22Rv1 (cell line): ENCODE results near the gene NENF.

Source experiments
- H3K27ac ChIP-seq: fragments of 450-650 bp; 2 replicates; pipeline ENCODE4 v1.5.1; 2017
- ZFX ChIP-seq: fragments of 450-650 bp; IDR thresholded peaks from 2 replicates; pipeline ENCODE4 v1.6.1; 2017; ENCODE audit warnings: antibody characterized with exemption, borderline replicate concordance
- TF ChIP-seq, protein P1 (sequence below): fragments of 450-650 bp; IDR thresholded peaks from 2 replicates; pipeline ENCODE4 v1.5.1; 2017; ENCODE audit warnings: mild to moderate bottlenecking

The NENF gene

DNA sequence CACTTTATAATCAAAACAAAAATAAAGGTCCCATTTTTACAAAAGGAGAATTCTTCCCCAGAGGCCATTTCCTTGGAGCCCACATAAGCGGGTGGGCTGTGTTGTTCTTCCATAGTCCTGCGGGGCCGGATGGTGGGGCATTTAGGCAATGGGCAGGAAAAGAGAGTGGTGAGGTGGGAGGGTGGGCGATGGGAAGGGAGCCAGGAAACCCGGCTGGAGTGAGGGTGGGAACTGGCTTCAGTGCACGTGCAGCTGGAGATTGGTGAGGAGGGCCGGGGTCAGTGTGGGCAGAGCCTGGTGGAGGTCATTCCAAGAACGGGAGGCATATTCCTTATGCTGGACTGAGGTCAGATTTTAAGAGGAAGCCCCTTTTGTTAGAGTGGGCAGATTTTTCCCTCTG lies 13.6 kb downstream of the NENF start:
- TF ChIP-seq, protein P1, sequence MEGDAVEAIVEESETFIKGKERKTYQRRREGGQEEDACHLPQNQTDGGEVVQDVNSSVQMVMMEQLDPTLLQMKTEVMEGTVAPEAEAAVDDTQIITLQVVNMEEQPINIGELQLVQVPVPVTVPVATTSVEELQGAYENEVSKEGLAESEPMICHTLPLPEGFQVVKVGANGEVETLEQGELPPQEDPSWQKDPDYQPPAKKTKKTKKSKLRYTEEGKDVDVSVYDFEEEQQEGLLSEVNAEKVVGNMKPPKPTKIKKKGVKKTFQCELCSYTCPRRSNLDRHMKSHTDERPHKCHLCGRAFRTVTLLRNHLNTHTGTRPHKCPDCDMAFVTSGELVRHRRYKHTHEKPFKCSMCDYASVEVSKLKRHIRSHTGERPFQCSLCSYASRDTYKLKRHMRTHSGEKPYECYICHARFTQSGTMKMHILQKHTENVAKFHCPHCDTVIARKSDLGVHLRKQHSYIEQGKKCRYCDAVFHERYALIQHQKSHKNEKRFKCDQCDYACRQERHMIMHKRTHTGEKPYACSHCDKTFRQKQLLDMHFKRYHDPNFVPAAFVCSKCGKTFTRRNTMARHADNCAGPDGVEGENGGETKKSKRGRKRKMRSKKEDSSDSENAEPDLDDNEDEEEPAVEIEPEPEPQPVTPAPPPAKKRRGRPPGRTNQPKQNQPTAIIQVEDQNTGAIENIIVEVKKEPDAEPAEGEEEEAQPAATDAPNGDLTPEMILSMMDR = no peak
- no peak for TF ChIP-seq ZFX
- H3K27ac ChIP-seq = no peak overlapping the region

DNA sequence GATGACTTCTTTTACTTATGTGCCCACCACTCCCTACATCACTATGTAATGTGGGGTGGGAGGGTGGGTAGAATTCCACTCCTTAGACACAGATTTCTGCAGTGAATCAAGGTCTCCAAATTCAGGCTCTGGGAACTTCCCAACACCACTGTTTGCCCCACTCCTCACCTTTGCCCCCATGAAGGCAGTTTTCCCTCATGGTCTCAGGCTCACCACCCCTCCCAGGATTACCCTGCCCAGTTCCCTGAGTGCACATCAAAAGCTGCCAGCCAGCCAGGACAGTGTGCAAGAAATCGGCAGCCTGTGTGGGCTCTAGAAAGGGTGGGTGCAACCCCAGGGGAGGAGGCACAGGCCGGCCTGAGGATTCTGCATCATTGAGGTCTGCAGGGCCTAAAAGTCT lies 14.8 kb downstream of the NENF start:
- H3K27ac ChIP-seq = no peak overlapping the region
- TF ChIP-seq ZFX = no peak
- TF ChIP-seq, protein P1 = no peak

DNA sequence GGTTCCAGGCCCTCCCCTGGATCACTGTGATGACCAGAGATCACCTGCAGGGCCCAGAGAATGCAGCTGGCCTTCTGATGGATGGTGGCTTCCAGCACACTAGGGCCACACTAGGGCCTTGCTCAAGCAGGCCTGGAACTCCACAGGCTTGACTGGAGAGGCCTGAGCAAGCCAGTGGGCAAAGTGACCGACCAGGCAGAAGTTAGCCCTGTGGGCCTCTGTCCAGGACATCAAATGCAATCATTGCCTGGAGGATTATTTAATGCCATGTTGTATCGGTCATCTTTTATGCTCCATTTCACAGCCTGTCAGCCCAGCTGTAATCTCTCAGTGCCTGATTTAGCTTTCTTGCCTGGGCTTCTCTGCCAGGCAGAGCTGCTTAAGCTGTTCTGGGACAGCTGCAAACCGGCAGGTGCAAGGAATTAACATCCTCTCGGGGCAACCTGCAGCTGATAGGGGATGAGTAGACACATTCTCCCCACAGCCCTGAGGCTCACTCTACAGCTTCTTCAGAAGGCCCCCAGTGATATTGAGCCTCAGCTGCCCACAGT lies 17.7 kb downstream of the NENF start:
- no peak for TF ChIP-seq ZFX
- TF ChIP-seq, protein P1 = no peak
- no peak overlapping the region for H3K27ac ChIP-seq

DNA sequence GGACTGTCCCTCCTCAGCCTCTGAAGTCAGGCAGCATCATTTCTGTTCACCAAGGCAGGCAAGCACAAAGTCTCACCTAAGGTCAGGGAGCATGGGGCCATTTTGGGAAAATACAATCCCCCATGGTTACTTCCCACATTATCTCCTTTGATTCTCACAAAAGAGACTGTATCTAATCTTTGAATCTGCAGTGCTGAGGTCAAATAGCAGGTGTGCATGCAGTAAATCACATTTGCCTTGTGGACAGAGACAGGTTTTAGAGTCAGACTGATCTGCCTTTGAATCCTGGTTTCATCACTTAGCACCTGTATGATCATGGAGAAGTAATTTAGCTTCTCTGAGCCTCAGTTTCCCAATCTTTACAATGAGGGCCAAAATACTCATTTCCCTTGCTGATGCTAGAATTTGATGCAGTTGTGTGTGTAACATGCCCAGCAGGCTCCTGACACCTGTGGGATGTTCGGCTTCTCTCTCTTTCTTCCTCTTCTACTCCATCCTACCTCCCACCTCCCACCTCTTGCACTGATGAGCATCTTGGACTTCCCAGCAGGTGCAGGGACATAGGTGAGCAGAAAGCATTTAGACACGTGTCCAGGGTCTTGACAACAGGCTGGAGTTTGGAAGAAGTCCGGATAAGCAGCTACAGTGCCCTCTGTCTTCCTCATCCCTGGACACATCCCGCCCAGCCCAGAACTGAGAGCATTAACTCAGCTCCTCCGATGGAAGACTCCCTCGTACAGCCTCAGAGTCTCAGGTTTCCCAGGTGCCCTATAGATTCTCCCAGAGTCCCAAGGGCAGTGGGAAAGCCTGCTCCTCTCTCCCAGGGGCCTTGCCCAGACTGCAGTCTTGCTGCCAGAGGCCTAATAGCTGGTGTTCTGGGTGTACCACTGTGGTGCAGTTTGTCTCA lies 18.9 kb downstream of the NENF start:
- no peak overlapping the region for H3K27ac ChIP-seq
- no peak for TF ChIP-seq ZFX
- TF ChIP-seq, protein P1 = no peak

DNA sequence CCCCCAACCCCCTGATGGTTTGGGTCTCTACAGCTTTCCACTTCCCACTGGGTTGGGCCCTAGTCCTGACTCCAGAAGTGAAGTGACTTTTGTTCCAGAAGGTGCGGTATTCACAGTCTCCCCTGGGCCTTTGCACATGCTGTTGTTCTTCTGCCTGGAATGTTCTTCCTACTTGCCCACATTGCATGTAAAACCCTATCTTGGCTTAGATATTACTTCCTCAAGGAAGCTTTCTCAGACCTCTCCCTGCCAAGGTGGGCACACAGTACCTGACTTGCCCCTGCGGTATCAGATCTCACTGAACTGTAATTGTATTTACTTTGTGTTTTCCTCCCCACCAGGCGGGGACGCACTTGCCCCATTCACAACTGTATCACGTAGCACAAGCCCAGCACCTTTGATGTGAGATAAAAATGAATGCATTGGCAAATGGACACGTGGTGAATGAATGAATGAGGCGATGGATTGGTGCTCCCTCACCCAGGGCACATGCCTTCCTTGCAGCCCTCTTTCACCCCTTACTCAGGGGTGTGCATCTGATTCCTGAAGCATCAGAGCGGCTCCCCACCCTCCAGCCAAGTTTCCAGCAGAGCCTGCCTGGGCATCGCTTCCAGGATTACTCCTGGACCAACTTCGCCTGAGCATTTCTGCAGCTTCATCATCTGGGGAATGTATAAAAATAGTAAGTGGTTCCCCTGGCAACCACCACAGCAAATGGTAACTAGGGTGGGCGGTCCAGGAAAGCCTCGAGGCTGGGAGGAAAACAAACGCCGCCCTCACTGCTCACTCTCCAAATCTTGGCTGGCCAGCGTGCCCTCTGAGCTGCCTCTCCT lies 19.8 kb downstream of the NENF start:
- H3K27ac ChIP-seq = no peak overlapping the region

DNA sequence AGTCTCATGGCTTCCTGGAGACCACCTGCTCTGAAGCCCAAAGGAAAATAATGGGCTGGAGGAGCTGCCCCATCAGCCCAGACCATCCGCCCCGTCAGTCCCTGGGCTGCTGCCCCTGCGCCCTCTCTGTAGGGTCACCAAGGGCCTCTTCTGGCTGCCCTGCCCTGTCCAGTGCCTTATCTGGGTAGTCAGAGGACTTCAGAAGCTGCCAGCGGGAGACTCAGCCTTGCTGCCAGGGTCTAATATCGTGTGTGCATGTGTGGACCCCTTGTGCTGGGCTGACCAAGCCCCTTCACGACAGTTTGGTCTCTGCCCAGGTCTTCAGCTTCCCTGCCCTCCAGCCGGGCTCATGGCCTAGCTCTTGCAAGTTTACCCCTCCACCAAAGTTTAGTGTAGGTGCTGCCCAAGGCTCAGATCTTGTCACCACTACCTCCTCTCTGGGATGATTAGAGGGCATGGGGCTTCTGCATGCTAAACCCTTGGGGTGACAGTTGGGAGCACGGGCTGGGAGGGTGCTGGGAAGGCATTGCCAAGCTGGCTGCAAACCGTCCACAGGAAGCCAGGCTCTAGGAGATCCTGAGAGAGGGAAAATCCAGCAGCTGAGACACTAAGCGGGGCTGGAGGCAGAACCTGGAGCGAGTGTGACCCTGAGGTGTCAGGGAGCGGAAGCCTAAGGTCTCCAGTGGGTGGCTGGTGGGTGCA lies 20.6 kb downstream of the NENF start:
- TF ChIP-seq ZFX = no peak
- TF ChIP-seq, protein P1 = no peak
- H3K27ac ChIP-seq = no peak overlapping the region

More for the DNA sequence above, 19.8 kb downstream of the NENF start:
- no peak for TF ChIP-seq ZFX
- TF ChIP-seq, protein P1 = no peak
